Uterus (tissue), 2 donors: ENCODE measurements around the gene TEX2.

ENCODE experiments used
- CTCF ChIP-seq, 4 experiments: fragments of 200-600 bp in 2 of 4; fragments of 450-650 bp in 2 of 4; sonication (generic) in 2 of 4; IDR thresholded peaks; one replicate each; pipeline ENCODE4 v1.5.1; 2016 to 2019; ENCODE audit warnings: antibody characterized with exemption in 4 of 4, mild to moderate bottlenecking in 2 of 4, moderate library complexity in 1 of 4
- POLR2A ChIP-seq, 2 donors: fragments of 450-650 bp; IDR thresholded peaks; one replicate each; pipeline ENCODE4 v1.6.1; 2016; ENCODE audit warnings: antibody characterized with exemption in 2 of 2, mild to moderate bottlenecking in 1 of 2, moderate library complexity in 1 of 2

- TF ChIP-seq CTCF (IDR thresholded peaks at IDR 0.05) (no peak), POLR2A (IDR thresholded peaks at IDR 0.05) (no peak)
Observed at GRCh38 chr17:64139542-64139941, 123.5 kb downstream of the TEX2 start.
